Measurements from ENCODE around the gene ULK1. TPM values are rescaled to one million over a fixed set of nuclear protein-coding genes. Genes with fewer than 3 reads are reported as not detected.

Gene ULK1
- total and polyA plus RNA-seq, 2 of the 13 experiments (the other 11 are each of a cell fraction or from before 2014, with no cell fraction given): 2.8 to 10.1 TPM

DNA sequence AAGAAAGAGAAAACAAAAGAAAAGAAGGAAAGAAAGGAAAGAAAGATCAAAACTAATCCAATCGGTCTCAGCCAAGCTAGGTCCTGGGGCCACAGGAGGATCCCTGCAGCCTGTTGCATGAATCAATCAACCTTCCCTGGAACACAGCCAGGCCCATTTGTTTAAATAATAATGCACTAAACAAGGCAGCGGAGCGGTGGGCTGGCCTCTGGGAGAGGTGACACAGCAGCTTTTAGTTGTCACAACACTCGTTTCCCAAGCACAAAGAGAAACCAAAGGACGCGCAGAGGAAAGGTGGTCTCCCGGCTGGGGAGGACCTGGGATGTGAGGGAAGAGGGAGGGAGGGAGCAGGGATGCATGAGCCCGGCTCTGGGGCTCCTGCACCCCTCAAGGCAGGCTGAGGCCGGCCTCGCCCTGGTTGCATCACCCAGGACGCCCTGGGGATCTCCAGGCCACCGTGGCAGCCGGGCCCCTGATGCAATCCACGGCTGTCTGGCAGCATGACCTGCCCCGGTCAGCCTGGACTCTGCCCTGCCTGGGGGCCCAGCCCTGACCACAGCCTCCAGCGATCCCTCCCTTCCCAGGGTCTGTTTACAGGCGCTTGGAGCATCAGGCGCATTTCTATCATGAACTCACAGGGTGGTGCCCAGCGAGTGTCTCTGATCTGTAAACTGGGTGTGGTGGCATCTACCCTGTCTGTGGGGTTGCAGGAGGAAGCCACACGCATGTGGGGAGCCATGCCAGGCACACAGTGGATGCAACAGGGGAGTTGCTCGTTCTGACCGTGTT, 33.8 kb upstream of the ULK1 start (continued):
- TF ChIP-seq ZFP91 (CRISPR knock-in tag; IDR thresholded peaks at IDR 0.05; ENCODE audit: borderline replicate concordance) (peak; percentile 97), PPARG (CRISPR knock-in tag; conservative IDR thresholded peaks at IDR 0.05) (peak; percentile 90), ARID4A (CRISPR knock-in tag; IDR thresholded peaks at IDR 0.05; ENCODE audit: borderline replicate concordance) (peak; percentile 95), ELF1 (CRISPR knock-in tag; IDR thresholded peaks at IDR 0.05) (peak; percentile 72), HNRNPUL1 (IDR thresholded peaks at IDR 0.05; ENCODE audit: low read depth, low read length) (no peak), ZNF713 (CRISPR knock-in tag; IDR thresholded peaks at IDR 0.05) (no peak), MED8 (CRISPR knock-in tag; IDR thresholded peaks at IDR 0.05; ENCODE audit: insufficient replicate concordance) (peak; percentile 85), ZNF484 (CRISPR knock-in tag; IDR thresholded peaks at IDR 0.05; ENCODE audit: borderline replicate concordance, low read depth) (no peak), ZNF740 (CRISPR knock-in tag; IDR thresholded peaks at IDR 0.05) (no peak), ISX (CRISPR knock-in tag; conservative IDR thresholded peaks at IDR 0.05) (no peak), MEIS2 (CRISPR knock-in tag; IDR thresholded peaks at IDR 0.05) (peak; percentile 84; the same call in 1 of the 2 replicates), ZNF780A (CRISPR knock-in tag; IDR thresholded peaks at IDR 0.05) (peak; percentile 64; the same call in 1 of the 2 replicates), ZBTB1 (CRISPR knock-in tag; IDR thresholded peaks at IDR 0.05; ENCODE audit: borderline replicate concordance) (no peak), ZNF326 (CRISPR knock-in tag; IDR thresholded peaks at IDR 0.05; ENCODE audit: borderline replicate concordance) (no peak), ZSCAN21 (CRISPR knock-in tag; IDR thresholded peaks at IDR 0.05; ENCODE audit: borderline replicate concordance) (peak; percentile 99), SOX5 (CRISPR knock-in tag; IDR thresholded peaks at IDR 0.05; ENCODE audit: borderline replicate concordance) (peak; percentile 88), SOX13 (IDR thresholded peaks at IDR 0.05) (peak; percentile 71), SOX13 (CRISPR knock-in tag; conservative IDR thresholded peaks at IDR 0.05 in 1 of 2, IDR thresholded peaks at IDR 0.05 in 1 of 2) (peak in 1 of 2 experiments; percentile 93; a peak in 2 of 4 replicates), PREB (CRISPR knock-in tag; IDR thresholded peaks at IDR 0.05) (no peak)
- TF ChIP-seq, protein P1, sequence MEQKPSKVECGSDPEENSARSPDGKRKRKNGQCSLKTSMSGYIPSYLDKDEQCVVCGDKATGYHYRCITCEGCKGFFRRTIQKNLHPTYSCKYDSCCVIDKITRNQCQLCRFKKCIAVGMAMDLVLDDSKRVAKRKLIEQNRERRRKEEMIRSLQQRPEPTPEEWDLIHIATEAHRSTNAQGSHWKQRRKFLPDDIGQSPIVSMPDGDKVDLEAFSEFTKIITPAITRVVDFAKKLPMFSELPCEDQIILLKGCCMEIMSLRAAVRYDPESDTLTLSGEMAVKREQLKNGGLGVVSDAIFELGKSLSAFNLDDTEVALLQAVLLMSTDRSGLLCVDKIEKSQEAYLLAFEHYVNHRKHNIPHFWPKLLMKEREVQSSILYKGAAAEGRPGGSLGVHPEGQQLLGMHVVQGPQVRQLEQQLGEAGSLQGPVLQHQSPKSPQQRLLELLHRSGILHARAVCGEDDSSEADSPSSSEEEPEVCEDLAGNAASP (CRISPR knock-in tag; IDR thresholded peaks at IDR 0.05; ENCODE audit: borderline replicate concordance): peak; percentile 97

Measured in HepG2 (cell line).